H9 (cell line): Measurements from ENCODE around the gene OR10AD1. TPM values are rescaled to one million over a fixed set of nuclear protein-coding genes. Genes with fewer than 3 reads are reported as not detected.

ENCODE experiments used
- DNase-seq: peaks from one replicate; pipeline ENCODE4 v3.0.0-alpha.2; 2017
- H2AFZ ChIP-seq: one replicate; pipeline ENCODE4 v1.6.1; 2013; ENCODE audit warnings: mild to moderate bottlenecking, low read length, control low read depth, moderate library complexity
- H2AK5ac ChIP-seq: 2 replicates; pipeline ENCODE4 v1.6.1; 2013; ENCODE audit warnings: low read length, control low read depth, mixed read lengths; ENCODE audit not compliant: insufficient read length
- H2BK120ac ChIP-seq: one replicate; pipeline ENCODE4 v1.6.1; 2013; ENCODE audit warnings: low read depth, mild to moderate bottlenecking, low read length, control low read depth, inconsistent platforms; ENCODE audit not compliant: poor library complexity, severe bottlenecking
- H2BK12ac ChIP-seq: 2 replicates; pipeline ENCODE4 v1.6.1; 2013; ENCODE audit warnings: low read length, control low read depth, mixed read lengths, low read depth; ENCODE audit not compliant: insufficient read length
- H2BK15ac ChIP-seq: 2 replicates; pipeline ENCODE4 v1.6.1; 2013; ENCODE audit warnings: low read depth, low read length, control low read depth
- H2BK20ac ChIP-seq: one replicate; pipeline ENCODE4 v1.6.1; 2013; ENCODE audit warnings: low read depth, mild to moderate bottlenecking, low read length, control low read depth, inconsistent platforms; ENCODE audit not compliant: poor library complexity, severe bottlenecking
- H2BK5ac ChIP-seq: 2 replicates; pipeline ENCODE4 v1.6.1; 2013; ENCODE audit warnings: low read length, control low read depth, mixed read lengths; ENCODE audit not compliant: insufficient read length
- H3K14ac ChIP-seq: 2 replicates; pipeline ENCODE4 v1.6.1; 2013; ENCODE audit warnings: low read length, control low read depth; ENCODE audit not compliant: insufficient read depth
- H3K18ac ChIP-seq: 2 replicates; pipeline ENCODE4 v1.6.1; 2013; ENCODE audit warnings: low read depth, mild to moderate bottlenecking, mixed read lengths, low read length, control low read depth; ENCODE audit not compliant: insufficient read length
- H3K23ac ChIP-seq: 2 replicates; pipeline ENCODE4 v1.6.1; 2013; ENCODE audit warnings: low read length, control low read depth, mixed read lengths, low read depth; ENCODE audit not compliant: insufficient read length
- H3K23me2 ChIP-seq: 2 replicates; pipeline ENCODE4 v1.6.1; 2013; ENCODE audit warnings: low read depth, mild to moderate bottlenecking, mixed read lengths, low read length, control low read depth; ENCODE audit not compliant: insufficient read length, poor library complexity, severe bottlenecking
- H3K27ac ChIP-seq: 2 replicates; pipeline ENCODE4 v1.5.1; 2013; ENCODE audit warnings: low read length, control low read depth, mixed read lengths, low read depth; ENCODE audit not compliant: insufficient read length
- H3K27me3 ChIP-seq: 2 replicates; pipeline ENCODE4 v1.6.1; 2013; ENCODE audit warnings: low read length, control low read depth, inconsistent platforms; ENCODE audit not compliant: insufficient read depth
- H3K4ac ChIP-seq: 2 replicates; pipeline ENCODE4 v1.6.1; 2013; ENCODE audit warnings: low read depth, mild to moderate bottlenecking, control low read depth, inconsistent platforms, low read length, moderate library complexity
- H3K4me1 ChIP-seq: 2 replicates; pipeline ENCODE4 v1.6.1; 2013; ENCODE audit warnings: low read length, control low read depth, inconsistent platforms; ENCODE audit not compliant: insufficient read depth
- H3K4me2 ChIP-seq: 2 replicates; pipeline ENCODE4 v1.6.1; 2013; ENCODE audit warnings: low read length, control low read depth, mixed read lengths; ENCODE audit not compliant: insufficient read length, insufficient read depth
- H3K56ac ChIP-seq: 2 replicates; pipeline ENCODE4 v1.6.1; 2013; ENCODE audit warnings: low read depth, mild to moderate bottlenecking, mixed read lengths, low read length, control low read depth; ENCODE audit not compliant: insufficient read length
- H3K79me1 ChIP-seq: 2 replicates; pipeline ENCODE4 v1.6.1; 2013; ENCODE audit warnings: low read depth, mild to moderate bottlenecking, moderate library complexity, low read length, control low read depth, inconsistent platforms; ENCODE audit not compliant: insufficient read depth, poor library complexity, severe bottlenecking
- H3K79me2 ChIP-seq: 2 replicates; pipeline ENCODE4 v1.6.1; 2013; ENCODE audit warnings: low read length, control low read depth, inconsistent platforms; ENCODE audit not compliant: insufficient read depth
- H3K9ac ChIP-seq: 2 replicates; pipeline ENCODE4 v1.6.1; 2013; ENCODE audit warnings: low read length, control low read depth, mixed read lengths; ENCODE audit not compliant: insufficient read length; ENCODE audit errors: extremely low read depth
- H3K9me3 ChIP-seq: one replicate; pipeline ENCODE4 v1.6.1; 2013; ENCODE audit warnings: low read depth, low read length, inconsistent platforms; ENCODE audit not compliant: control insufficient read depth
- H3T11ph ChIP-seq: one replicate; pipeline ENCODE4 v1.6.1; 2013; ENCODE audit warnings: mild to moderate bottlenecking, low read length, control low read depth, inconsistent platforms
- H4K20me1 ChIP-seq: one replicate; pipeline ENCODE4 v1.6.1; 2013; ENCODE audit not compliant: control insufficient read depth, insufficient read length, insufficient read depth
- H4K5ac ChIP-seq: 2 replicates; pipeline ENCODE4 v1.6.1; 2013; ENCODE audit warnings: low read depth, mild to moderate bottlenecking, mixed read lengths, low read length, control low read depth; ENCODE audit not compliant: insufficient read length
- H4K8ac ChIP-seq: replicated peaks from 2 replicates; pipeline ENCODE4 v1.6.1; 2013; ENCODE audit warnings: low read length, control low read depth, mixed read lengths, low read depth; ENCODE audit not compliant: insufficient read length
- H4K91ac ChIP-seq: 2 replicates; pipeline ENCODE4 v1.6.1; 2013; ENCODE audit warnings: low read depth, mild to moderate bottlenecking, moderate library complexity, mixed read lengths, low read length, control low read depth; ENCODE audit not compliant: insufficient read length
- H3K27ac Mint-ChIP-seq, 3 experiments: 2 replicates in 2 of 3; 3 replicates in 1 of 3; pipeline ENCODE4 v1.8.0; 2020 to 2021; ENCODE audit warnings: mixed read lengths in 3 of 3, mild to moderate bottlenecking in 1 of 3, moderate library complexity in 1 of 3
- H3K27me3 Mint-ChIP-seq: 2 replicates; pipeline ENCODE4 v1.8.0; 2021; ENCODE audit warnings: low read depth, mild to moderate bottlenecking, moderate library complexity, mixed read lengths
- H3K36me3 Mint-ChIP-seq, 3 experiments: 2 replicates in 2 of 3; 3 replicates in 1 of 3; pipeline ENCODE4 v1.8.0; 2020 to 2021; ENCODE audit warnings: low read depth in 3 of 3, mixed read lengths in 3 of 3; ENCODE audit not compliant: insufficient read depth in 1 of 3
- H3K4me1 Mint-ChIP-seq, 2 experiments: 2 replicates each; pipeline ENCODE4 v1.8.0; 2020; ENCODE audit warnings: mixed read lengths in 2 of 2
- H3K4me3 Mint-ChIP-seq, 2 experiments: 2 replicates in 1 of 2; 3 replicates in 1 of 2; pipeline ENCODE4 v1.8.0; 2020 to 2021; ENCODE audit warnings: mild to moderate bottlenecking in 2 of 2, mixed read lengths in 2 of 2, moderate library complexity in 1 of 2
- H3K9me3 Mint-ChIP-seq, 2 experiments: 2 replicates in 1 of 2; 3 replicates in 1 of 2; pipeline ENCODE4 v1.8.0; 2020; ENCODE audit warnings: mild to moderate bottlenecking in 2 of 2, mixed read lengths in 2 of 2, moderate library complexity in 1 of 2
- CTCF ChIP-seq: fragments of 200-600 bp; sonication (generic); conservative IDR thresholded peaks from 3 replicates; pipeline ENCODE4 v1.8.0; 2021; ENCODE audit warnings: antibody characterized with exemption, mild to moderate bottlenecking
- WGBS: extraction: QIAGEN DNeasy Blood & Tissue Kit; methylation state at CpG from one replicate; pipeline ENCODE4 v1.1.7; 2013; ENCODE audit warnings: missing lambda C conversion rate, low lambda C conversion rate, mixed read lengths; ENCODE audit not compliant: insufficient read length; ENCODE audit errors: extremely low coverage; 5-methylcytosine and 5-hydroxymethylcytosine counted together
- total RNA-seq: library from RNA; stranded (reverse); gene quantifications from 2 replicates; pipeline ENCODE4 v1.2.1, GENCODE V29; 2021

Gene OR10AD1
- total RNA-seq, 1 experiment from 2014 or later, result not detected

GRCh38 chr12:48182631-48183030 is 20.5 kb downstream of the OR10AD1 start:
- WGBS, result no CpG with 5 or more reads among the region's 7 CpGs
- Mint-ChIP-seq H3K36me3 (no peaks in the 10 kb centered on the region), H3K4me3 (peak overlapping the region; percentile 79 to 87), H3K27ac (no peak overlapping the region), H3K27me3 (peaks cover 97% of the 10 kb centered on the region), H3K9me3 (no peaks in the 10 kb centered on the region; a peak in 2 of 5 replicates), H3K4me1 (peaks cover 29 to 35% of the 10 kb centered on the region in 2 experiments)
- Histone ChIP-seq H2BK120ac (no peak overlapping the region), H3T11ph (no peak overlapping the region), H2AFZ (no peak overlapping the region), H4K5ac (no peak overlapping the region), H3K9me3 (no peaks in the 10 kb centered on the region), H2BK12ac (no peak overlapping the region), H3K9ac (no peak overlapping the region), H3K4ac (no peak overlapping the region), H4K91ac (no peak overlapping the region), H3K14ac (no peak overlapping the region), H3K79me1 (no peaks in the 10 kb centered on the region), H3K4me2 (peak overlapping the region; percentile 54), H3K56ac (no peak overlapping the region), H4K8ac (no peak overlapping the region), H3K27me3 (peaks cover 15% of the 10 kb centered on the region; the same call in 1 of the 2 replicates), H2AK5ac (no peak overlapping the region), H2BK15ac (no peak overlapping the region), H3K27ac (no peak overlapping the region), H4K20me1 (no peaks in the 10 kb centered on the region), H2BK5ac (no peak overlapping the region), H3K23ac (no peak overlapping the region), H3K18ac (no peak overlapping the region), H3K23me2 (peaks cover 21% of the 10 kb centered on the region), H3K79me2 (no peaks in the 10 kb centered on the region), H2BK20ac (no peak overlapping the region), H3K4me1 (no peaks in the 10 kb centered on the region)
- no peak for DNase-seq
- TF ChIP-seq CTCF, result no peak
